ENCODE measurements around the gene PYCARD. TPM values are rescaled to one million over a fixed set of nuclear protein-coding genes. Genes with fewer than 3 reads are reported as not detected.
"Not testable (repeated sequence)": the region's sequence is repeated elsewhere in the genome, so short reads cannot be mapped to it uniquely, and the experiment has no call there.

The PYCARD gene
- total RNA-seq, 4 donors from 2014 or later: 43.8 to 162 (median 121) TPM

GRCh38 chr16:31199430-31200041 is 3.0 kb downstream of the PYCARD start:
- Histone ChIP-seq H3K4me1 (peaks cover 54% of the 10 kb centered on the region), H3K27me3 (no peaks in the 10 kb centered on the region), H3K27ac (no peak overlapping the region), H3K4me3 (no peak overlapping the region), H3K36me3 (peaks cover 24% of the 10 kb centered on the region), H3K9me3 (no peaks in the 10 kb centered on the region)
- 90% methylated on average over 5 of the region's 5 CpGs for WGBS
- no peak for DNase-seq (ENCODE audit: low spot score in 2 of 2)
- TF ChIP-seq POLR2AphosphoS5 (IDR thresholded peaks at IDR 0.05) (no peak), CTCF (IDR thresholded peaks at IDR 0.05) (no peak)

GRCh38 chr16:31198207-31198882 is 4.2 kb downstream of the PYCARD start:
- WGBS: 49% methylated on average over 5 of the region's 7 CpGs
- Histone ChIP-seq H3K27ac (no peak overlapping the region), H3K27me3 (no peaks in the 10 kb centered on the region), H3K36me3 (peaks cover 36% of the 10 kb centered on the region), H3K9me3 (no peaks in the 10 kb centered on the region), H3K4me1 (peaks cover 48% of the 10 kb centered on the region), H3K4me3 (no peak overlapping the region)
- TF ChIP-seq POLR2AphosphoS5 (IDR thresholded peaks at IDR 0.05): no peak
- TF ChIP-seq POLR2A (IDR thresholded peaks at IDR 0.05): no peak
- no peak for TF ChIP-seq CTCF (IDR thresholded peaks at IDR 0.05)
- no peak for DNase-seq (ENCODE audit: low spot score in 2 of 2)

- Histone ChIP-seq H3K4me3 (no peak overlapping the region), H3K27ac (no peak overlapping the region), H3K27me3 (no peaks in the 10 kb centered on the region), H3K9me3 (no peaks in the 10 kb centered on the region), H3K4me1 (peaks cover 35% of the 10 kb centered on the region), H3K36me3 (peaks cover 54% of the 10 kb centered on the region)
- TF ChIP-seq CTCF (IDR thresholded peaks at IDR 0.05) (no peak), EP300 (IDR thresholded peaks at IDR 0.05) (no peak), POLR2A (IDR thresholded peaks at IDR 0.05) (no peak), POLR2AphosphoS5 (IDR thresholded peaks at IDR 0.05) (no peak)
- DNase-seq (ENCODE audit: low spot score in 2 of 2): no peak
- 79% methylated on average over 17 of the region's 17 CpGs for WGBS
Observed at GRCh38 chr16:31196324-31197088, 6.1 kb downstream of the PYCARD start.

GRCh38 chr16:31195861-31196260 is 6.7 kb downstream of the PYCARD start:
- not testable (repeated sequence) for H3K27me3 ChIP-seq; H3K4me3 ChIP-seq; H3K27ac ChIP-seq; H3K9me3 ChIP-seq; DNase-seq (ENCODE audit: low spot score in 2 of 2)
- H3K36me3 ChIP-seq: peaks cover 61% of the 10 kb centered on the region
- WGBS: 95% methylated on average over 11 of the region's 11 CpGs
- peaks cover 29% of the 10 kb centered on the region for H3K4me1 ChIP-seq

- Histone ChIP-seq H3K9me3 (no peaks in the 10 kb centered on the region), H3K27me3 (no peaks in the 10 kb centered on the region), H3K36me3 (peaks cover 71% of the 10 kb centered on the region), H3K27ac (no peak overlapping the region), H3K4me1 (peaks cover 19% of the 10 kb centered on the region), H3K4me3 (no peak overlapping the region)
- no peak for DNase-seq (ENCODE audit: low spot score in 2 of 2)
- 81% methylated on average over 7 of the region's 7 CpGs for WGBS
- TF ChIP-seq POLR2AphosphoS5 (IDR thresholded peaks at IDR 0.05): no peak
- no peak for TF ChIP-seq POLR2A (IDR thresholded peaks at IDR 0.05)
- no peak for TF ChIP-seq EP300 (IDR thresholded peaks at IDR 0.05)
- TF ChIP-seq CTCF (IDR thresholded peaks at IDR 0.05): no peak
Observed at GRCh38 chr16:31194898-31195297, 7.7 kb downstream of the PYCARD start.
